Measurements from ENCODE around the gene IGSF11. TPM values are rescaled to one million over a fixed set of nuclear protein-coding genes. Genes with fewer than 3 reads are reported as not detected.

IGSF11 gene
- total RNA-seq, 1 donor from 2014 or later: 3.4 TPM

DNA sequence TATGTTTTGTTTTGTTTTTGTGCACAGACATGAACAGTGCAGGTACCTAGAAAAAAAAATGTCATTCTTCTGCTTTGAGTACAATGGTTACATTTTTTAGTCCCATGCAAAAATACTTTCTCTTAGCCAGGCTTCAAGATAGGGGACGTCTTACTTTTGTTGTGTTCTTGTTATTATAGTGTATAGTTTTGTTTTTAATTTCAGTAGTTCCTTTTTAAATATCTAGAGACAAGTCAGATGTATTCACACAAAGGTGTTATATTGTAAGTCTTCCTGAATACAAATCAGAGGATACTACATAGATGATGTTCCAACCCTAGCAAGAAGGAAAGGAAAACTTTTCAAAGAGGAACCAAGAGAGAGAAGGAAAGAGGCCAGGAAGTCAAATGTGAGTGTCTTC lies 28.8 kb upstream of the IGSF11 start:
- H3K4me1 ChIP-seq: no peaks in the 10 kb centered on the region
- TF ChIP-seq POLR2A (IDR thresholded peaks at IDR 0.05) (no peak), CTCF (IDR thresholded peaks at IDR 0.05) (no peak), POLR2AphosphoS5 (IDR thresholded peaks at IDR 0.05; ENCODE audit: insufficient read depth in 1 of 2, low read depth in 1 of 2) (no peak)
- H3K9me3 ChIP-seq: no peaks in the 10 kb centered on the region
- intact Hi-C loops (cut with DNase I): no loop called here
- H3K4me3 ChIP-seq: no peak overlapping the region
- H3K36me3 ChIP-seq: no peaks in the 10 kb centered on the region
- no peak overlapping the region for H3K27ac ChIP-seq
- no peaks in the 10 kb centered on the region for H3K27me3 ChIP-seq
- DNase-seq (ENCODE audit: extremely low spot score in 2 of 2): no peak

- H3K27ac ChIP-seq: no peak overlapping the region
- H3K9me3 ChIP-seq: no peaks in the 10 kb centered on the region
- no peaks in the 10 kb centered on the region for H3K27me3 ChIP-seq
- DNase-seq (ENCODE audit: extremely low spot score in 2 of 2): no peak
- no peak for TF ChIP-seq POLR2AphosphoS5 (IDR thresholded peaks at IDR 0.05; ENCODE audit: insufficient read depth in 1 of 2, low read depth in 1 of 2)
- TF ChIP-seq POLR2A (IDR thresholded peaks at IDR 0.05): no peak
- no peak for TF ChIP-seq CTCF (IDR thresholded peaks at IDR 0.05)
- H3K36me3 ChIP-seq: no peaks in the 10 kb centered on the region
- no peaks in the 10 kb centered on the region for H3K4me1 ChIP-seq
- intact Hi-C loops (cut with DNase I): no loop called here
- H3K4me3 ChIP-seq: no peak overlapping the region
Measured at GRCh38 chr3:119062892-119063291, 28.2 kb upstream of the IGSF11 start.

GRCh38 chr3:119044593-119044992 lies 9.9 kb upstream of the IGSF11 start:
- intact Hi-C loops (cut with DNase I): no loop called here
- DNase-seq (ENCODE audit: extremely low spot score in 2 of 2): no peak
- no peak for TF ChIP-seq POLR2A (IDR thresholded peaks at IDR 0.05)
- no peak for TF ChIP-seq POLR2AphosphoS5 (IDR thresholded peaks at IDR 0.05; ENCODE audit: insufficient read depth in 1 of 2, low read depth in 1 of 2)
- TF ChIP-seq CTCF (IDR thresholded peaks at IDR 0.05): no peak
- Histone ChIP-seq H3K27ac (no peak overlapping the region), H3K4me1 (no peaks in the 10 kb centered on the region), H3K36me3 (no peaks in the 10 kb centered on the region), H3K9me3 (no peaks in the 10 kb centered on the region), H3K4me3 (no peak overlapping the region), H3K27me3 (no peaks in the 10 kb centered on the region)

GRCh38 chr3:119042162-119042561 lies 7.5 kb upstream of the IGSF11 start:
- intact Hi-C loops (cut with DNase I): no loop called here
- H3K4me3 ChIP-seq: no peak overlapping the region
- TF ChIP-seq POLR2AphosphoS5 (IDR thresholded peaks at IDR 0.05; ENCODE audit: insufficient read depth in 1 of 2, low read depth in 1 of 2): no peak
- no peak for TF ChIP-seq CTCF (IDR thresholded peaks at IDR 0.05)
- TF ChIP-seq POLR2A (IDR thresholded peaks at IDR 0.05): no peak
- H3K9me3 ChIP-seq: no peaks in the 10 kb centered on the region
- H3K27me3 ChIP-seq: no peaks in the 10 kb centered on the region
- no peaks in the 10 kb centered on the region for H3K4me1 ChIP-seq
- no peak overlapping the region for H3K27ac ChIP-seq
- no peaks in the 10 kb centered on the region for H3K36me3 ChIP-seq
- DNase-seq (ENCODE audit: extremely low spot score in 2 of 2): no peak

DNA sequence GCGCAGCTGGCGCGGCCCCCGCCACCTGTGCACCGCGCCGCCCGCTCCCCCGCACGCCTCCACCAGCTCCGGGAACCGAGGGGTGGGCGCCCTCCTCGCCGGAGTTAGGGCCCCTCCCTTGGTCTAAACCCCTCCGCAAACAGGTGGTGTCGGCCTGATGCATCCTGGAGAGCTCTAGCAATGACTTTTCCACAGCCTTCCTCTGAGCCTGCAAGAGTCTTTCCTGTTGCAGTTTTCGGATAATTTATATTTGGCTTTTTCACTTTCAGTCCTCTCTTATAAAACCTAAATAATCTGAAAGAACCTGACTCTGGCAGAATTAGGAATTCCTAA lies 334 bp upstream of the IGSF11 start:
- Histone ChIP-seq H3K27ac (no peak overlapping the region), H3K4me3 (peak overlapping the region; percentile 43 to 46), H3K27me3 (no peaks in the 10 kb centered on the region), H3K9me3 (no peaks in the 10 kb centered on the region), H3K36me3 (no peaks in the 10 kb centered on the region), H3K4me1 (peaks cover 6% of the 10 kb centered on the region)
- DNase-seq (ENCODE audit: extremely low spot score in 2 of 2): no peak
- intact Hi-C loops (cut with DNase I): no loop called here
- TF ChIP-seq CTCF (IDR thresholded peaks at IDR 0.05) (peak in 1 of 3 experiments; percentile 31), POLR2AphosphoS5 (IDR thresholded peaks at IDR 0.05; ENCODE audit: insufficient read depth in 1 of 2, low read depth in 1 of 2) (no peak)

All from vagina (tissue), 2 donors.